Astrocyte (in vitro differentiated cells and primary cell): ENCODE measurements around the gene RAB40C.

Source experiments
- CTCF ChIP-seq: IDR thresholded peaks from 2 replicates; pipeline ENCODE4 v1.5.1; 2011; ENCODE audit warnings: low read depth, mild to moderate bottlenecking, inconsistent platforms, low read length, moderate library complexity; ENCODE audit not compliant: insufficient read depth
- EZH2 ChIP-seq: IDR thresholded peaks from 2 replicates; pipeline ENCODE4 v1.6.1; 2012; ENCODE audit warnings: mild to moderate bottlenecking, low read length, inconsistent platforms; ENCODE audit not compliant: insufficient read depth

- TF ChIP-seq CTCF (no peak), EZH2 (no peak)
Observed at GRCh38 chr16:629185-629832, 39.4 kb downstream of the RAB40C start.
